Activated CD4-positive, alpha-beta T cell treated with anti-CD3 and anti-CD28 coated beads, Interleukin-2, amount 10 ng/mL, durations not matched to agents 7 days and 5 days (primary cell): ENCODE measurements around the gene SLC17A7. TPM values are rescaled to one million over a fixed set of nuclear protein-coding genes. Genes with fewer than 3 reads are reported as not detected.
A peak's percentile ranks its signal among the peaks of the same experiment; 100 is the strongest.

Source experiments
- CTCF ChIA-PET: fragments of 350-600 bp; sonication (Branson Sonifier 250); formaldehyde crosslinking; loops from one replicate; lab custom pipeline; 2021; ENCODE audit warnings: antibody characterized with exemption; lab: Charles Lee
- POLR2A ChIA-PET: fragments of 350-600 bp; sonication (Branson Sonifier 250); formaldehyde crosslinking; loops from one replicate; lab custom pipeline; 2021; ENCODE audit warnings: antibody characterized with exemption; lab: Charles Lee
- DNase-seq: peaks from one replicate; pipeline ENCODE4 v3.0.0-alpha.2; 2020
- H3K27ac Mint-ChIP-seq: one replicate; pipeline ENCODE4 v1.8.0; 2021; ENCODE audit warnings: mild to moderate bottlenecking, moderate library complexity, mixed read lengths
- H3K27me3 Mint-ChIP-seq: one replicate; pipeline ENCODE4 v1.8.0; 2021; ENCODE audit warnings: mixed read lengths
- H3K36me3 Mint-ChIP-seq: one replicate; pipeline ENCODE4 v1.8.0; 2021; ENCODE audit warnings: low read depth, mixed read lengths
- H3K4me1 Mint-ChIP-seq: one replicate; pipeline ENCODE4 v1.8.0; 2021; ENCODE audit warnings: mixed read lengths
- H3K4me3 Mint-ChIP-seq: one replicate; pipeline ENCODE4 v1.8.0; 2021; ENCODE audit warnings: mild to moderate bottlenecking, moderate library complexity, mixed read lengths
- H3K9me3 Mint-ChIP-seq: one replicate; pipeline ENCODE4 v1.8.0; 2021; ENCODE audit warnings: mixed read lengths
- total RNA-seq, 2 experiments: library from RNA; stranded (reverse); gene quantifications; one replicate each; pipeline ENCODE4 v1.2.3, GENCODE V29; 2021

SLC17A7 gene
- total RNA-seq, 2 experiments from 2014 or later: 0.15 to 0.25 TPM

DNA sequence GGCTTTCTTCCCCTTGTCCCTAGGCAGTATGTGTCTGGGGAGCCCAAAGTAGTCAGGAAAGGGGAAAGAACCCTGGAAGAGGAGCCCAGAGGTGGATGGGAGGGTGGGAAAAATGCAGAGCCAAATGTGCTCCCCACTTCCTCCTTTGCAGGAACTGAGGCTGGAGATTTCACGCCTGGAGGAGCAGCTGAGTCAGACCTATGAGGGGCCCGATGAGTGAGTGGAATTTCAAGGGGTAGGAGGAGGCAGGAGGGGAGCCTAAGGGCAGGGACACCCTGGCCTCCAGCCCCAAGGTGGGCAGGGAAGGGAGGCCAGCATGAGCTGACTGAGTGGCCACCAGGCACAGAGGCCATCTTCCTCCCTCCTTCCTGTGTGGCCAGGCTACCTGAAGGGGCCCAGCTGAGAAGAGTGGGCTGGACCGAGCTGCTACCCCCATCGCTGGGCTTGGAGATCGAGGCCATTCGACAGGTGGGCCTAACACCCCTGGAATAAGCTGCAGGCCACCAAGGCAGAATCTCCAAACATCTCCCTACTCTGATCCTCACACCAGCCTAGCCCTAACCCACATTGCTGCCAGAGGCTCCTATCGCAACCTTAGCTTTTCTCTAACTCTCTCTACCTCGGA lies 32.4 kb downstream of the SLC17A7 start:
- no peaks in the 10 kb centered on the region for H3K36me3 Mint-ChIP-seq
- peaks cover 63% of the 10 kb centered on the region for H3K4me1 Mint-ChIP-seq
- H3K9me3 Mint-ChIP-seq: no peaks in the 10 kb centered on the region
- H3K27ac Mint-ChIP-seq: peak overlapping the region; percentile 93
- ChIA-PET CTCF (interaction anchor here (0.5 to 8.8 kb wide), 6 partner anchors 13 to 95 kb away, joined by 3 to 71 read pairs (median 5); partner anchors contain the start of genes FLT3LG, GFY and PTH2), POLR2A (no interaction called here)
- no peak for DNase-seq
- H3K27me3 Mint-ChIP-seq: peaks cover 2% of the 10 kb centered on the region
- H3K4me3 Mint-ChIP-seq: peak overlapping the region; percentile 51

DNA sequence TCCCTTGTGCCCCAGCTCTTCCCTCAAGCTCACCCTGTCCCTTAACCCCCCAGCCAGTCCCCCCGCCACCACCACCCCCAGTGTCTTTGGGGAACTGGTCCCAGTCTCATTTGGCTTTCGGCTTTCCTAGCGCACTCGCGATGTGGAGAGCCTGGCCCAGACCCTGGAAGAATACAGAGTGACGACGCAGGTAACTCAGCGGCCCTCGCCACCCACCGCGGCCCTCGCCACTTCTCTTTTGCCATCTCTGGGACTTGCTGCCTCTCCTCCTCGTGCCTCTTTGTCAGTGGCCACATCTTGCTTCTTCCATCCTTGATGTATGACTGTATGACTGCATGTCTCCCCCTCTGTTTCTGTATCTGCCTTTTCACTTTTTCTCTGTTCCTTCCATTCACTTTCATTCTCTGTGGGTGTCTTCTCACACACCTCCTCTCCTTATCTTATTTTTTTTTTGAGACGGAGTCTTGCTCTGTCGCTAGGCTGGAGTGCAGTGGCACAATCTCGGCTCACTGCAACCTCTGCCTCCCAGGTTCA lies 33.8 kb downstream of the SLC17A7 start:
- Mint-ChIP-seq H3K4me1 (peaks cover 69% of the 10 kb centered on the region), H3K27me3 (peaks cover 2% of the 10 kb centered on the region), H3K27ac (peak overlapping the region; percentile 93), H3K36me3 (no peaks in the 10 kb centered on the region), H3K9me3 (no peaks in the 10 kb centered on the region), H3K4me3 (no peak overlapping the region)
- DNase-seq: no peak
- ChIA-PET CTCF (interaction anchor here (0.7 to 8.8 kb wide), 2 partner anchors 14 to 248 kb away, joined by 3 to 71 read pairs; partner anchors contain the start of genes GFY and PTH2), POLR2A (no interaction called here)

GRCh38 chr19:49407079-49407478 lies 34.2 kb downstream of the SLC17A7 start:
- CTCF ChIA-PET: interaction anchor here (1.0 to 8.8 kb wide), 4 partner anchors 12 to 63 kb away, joined by 3 to 71 read pairs (median 4); partner anchors contain the start of genes GFY and PTH2
- POLR2A ChIA-PET: no interaction called here
- H3K9me3 Mint-ChIP-seq: no peaks in the 10 kb centered on the region
- peaks cover 64% of the 10 kb centered on the region for H3K4me1 Mint-ChIP-seq
- H3K36me3 Mint-ChIP-seq: no peaks in the 10 kb centered on the region
- peak overlapping the region; percentile 13 for H3K27ac Mint-ChIP-seq
- H3K4me3 Mint-ChIP-seq: no peak overlapping the region
- H3K27me3 Mint-ChIP-seq: peaks cover 2% of the 10 kb centered on the region
- no peak for DNase-seq

GRCh38 chr19:49403404-49404187 lies 37.7 kb downstream of the SLC17A7 start:
- POLR2A ChIA-PET: no interaction called here
- Mint-ChIP-seq H3K36me3 (no peaks in the 10 kb centered on the region), H3K27ac (no peak overlapping the region), H3K4me1 (peaks cover 44% of the 10 kb centered on the region), H3K27me3 (peaks cover 2% of the 10 kb centered on the region), H3K4me3 (no peak overlapping the region), H3K9me3 (no peaks in the 10 kb centered on the region)
- CTCF ChIA-PET: interaction anchor here (0.5 to 2.2 kb wide), 6 partner anchors 12 to 360 kb away, joined by 3 to 7 read pairs (median 4); no protein-coding TSS in a partner anchor
- DNase-seq: no peak

DNA sequence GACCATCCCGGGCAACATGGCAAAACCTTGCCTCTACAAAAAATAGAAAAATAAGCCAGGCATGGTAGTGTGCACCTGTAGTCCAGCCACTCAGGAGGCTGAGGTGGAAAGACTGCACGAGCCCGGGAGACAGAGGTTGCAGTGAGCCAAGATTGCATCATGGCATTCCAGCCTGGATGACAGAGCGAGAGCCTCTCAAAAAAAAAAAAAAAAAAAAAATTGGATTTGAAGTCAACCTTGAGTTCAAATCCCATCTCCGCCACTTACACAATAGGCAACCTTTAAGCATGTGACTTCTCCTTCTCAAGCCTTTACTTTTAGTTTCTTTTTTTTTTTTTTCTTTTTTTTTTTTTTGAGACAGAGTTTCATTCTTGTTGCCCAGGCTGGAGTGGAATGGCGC lies 41.3 kb downstream of the SLC17A7 start:
- no peaks in the 10 kb centered on the region for H3K9me3 Mint-ChIP-seq
- H3K27ac Mint-ChIP-seq: no peak overlapping the region
- ChIA-PET POLR2A (no interaction called here), CTCF (no interaction called here)
- H3K4me3 Mint-ChIP-seq: no peak overlapping the region
- H3K27me3 Mint-ChIP-seq: peaks cover 2% of the 10 kb centered on the region
- H3K4me1 Mint-ChIP-seq: peaks cover 34% of the 10 kb centered on the region
- no peaks in the 10 kb centered on the region for H3K36me3 Mint-ChIP-seq
- no peak for DNase-seq

- no peak overlapping the region for H3K4me3 Mint-ChIP-seq
- no peaks in the 10 kb centered on the region for H3K9me3 Mint-ChIP-seq
- peak overlapping the region; percentile 42 for H3K27ac Mint-ChIP-seq
- H3K27me3 Mint-ChIP-seq: peaks cover 2% of the 10 kb centered on the region
- no peak for DNase-seq
- CTCF ChIA-PET: no interaction called here
- POLR2A ChIA-PET: no interaction called here
- H3K4me1 Mint-ChIP-seq: peaks cover 34% of the 10 kb centered on the region
- no peaks in the 10 kb centered on the region for H3K36me3 Mint-ChIP-seq
Measured at GRCh38 chr19:49398931-49399330, 42.4 kb downstream of the SLC17A7 start.

DNA sequence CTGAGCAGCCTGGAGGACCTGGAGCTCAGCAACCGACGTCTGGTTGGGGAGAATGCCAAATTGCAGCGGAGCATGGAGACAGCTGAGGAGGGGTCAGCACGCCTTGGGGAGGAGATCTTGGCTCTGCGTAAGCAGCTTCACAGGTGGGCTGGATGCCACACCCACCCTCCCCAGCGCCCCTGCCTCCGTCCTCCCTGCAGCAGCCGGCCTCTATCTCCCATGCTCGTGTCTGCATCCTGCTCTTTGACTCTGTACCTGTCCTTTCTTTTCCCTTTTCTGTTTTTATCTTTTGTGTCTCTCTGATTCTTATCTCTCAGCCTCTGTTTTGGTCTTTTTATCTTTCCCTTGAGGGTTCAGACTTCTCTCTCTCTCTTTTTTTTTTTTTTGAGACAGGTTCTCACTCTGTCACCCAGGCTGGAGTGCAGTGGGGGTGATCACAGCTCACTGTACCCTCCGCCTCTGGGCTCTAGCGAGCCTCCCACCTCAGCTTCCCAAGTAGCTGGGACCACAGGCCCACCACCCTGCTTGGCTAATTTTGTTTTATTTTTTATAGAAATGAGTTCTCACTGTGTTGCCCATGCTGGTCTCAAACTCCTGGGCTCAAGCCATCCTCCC lies 43.2 kb downstream of the SLC17A7 start:
- POLR2A ChIA-PET: no interaction called here
- Mint-ChIP-seq H3K27me3 (peaks cover 2% of the 10 kb centered on the region), H3K9me3 (no peaks in the 10 kb centered on the region), H3K36me3 (no peaks in the 10 kb centered on the region), H3K4me1 (peaks cover 27% of the 10 kb centered on the region), H3K27ac (peak overlapping the region; percentile 42), H3K4me3 (no peak overlapping the region)
- CTCF ChIA-PET: interaction anchor here (1.0 kb wide), 1 partner anchor 130 kb away, joined by 6 read pairs; the partner anchor contains the start of gene RCN3
- DNase-seq: no peak

- no peak for DNase-seq
- no peak overlapping the region for H3K27ac Mint-ChIP-seq
- ChIA-PET POLR2A (no interaction called here), CTCF (interaction anchor here (0.8 kb wide), 1 partner anchor 20 kb away, joined by 4 read pairs; no protein-coding TSS in a partner anchor)
- peaks cover 4% of the 10 kb centered on the region for H3K27me3 Mint-ChIP-seq
- no peaks in the 10 kb centered on the region for H3K9me3 Mint-ChIP-seq
- H3K4me3 Mint-ChIP-seq: no peak overlapping the region
- H3K36me3 Mint-ChIP-seq: no peaks in the 10 kb centered on the region
- peaks cover 32% of the 10 kb centered on the region for H3K4me1 Mint-ChIP-seq
Measured at GRCh38 chr19:49396738-49397505, 44.4 kb downstream of the SLC17A7 start.

DNA sequence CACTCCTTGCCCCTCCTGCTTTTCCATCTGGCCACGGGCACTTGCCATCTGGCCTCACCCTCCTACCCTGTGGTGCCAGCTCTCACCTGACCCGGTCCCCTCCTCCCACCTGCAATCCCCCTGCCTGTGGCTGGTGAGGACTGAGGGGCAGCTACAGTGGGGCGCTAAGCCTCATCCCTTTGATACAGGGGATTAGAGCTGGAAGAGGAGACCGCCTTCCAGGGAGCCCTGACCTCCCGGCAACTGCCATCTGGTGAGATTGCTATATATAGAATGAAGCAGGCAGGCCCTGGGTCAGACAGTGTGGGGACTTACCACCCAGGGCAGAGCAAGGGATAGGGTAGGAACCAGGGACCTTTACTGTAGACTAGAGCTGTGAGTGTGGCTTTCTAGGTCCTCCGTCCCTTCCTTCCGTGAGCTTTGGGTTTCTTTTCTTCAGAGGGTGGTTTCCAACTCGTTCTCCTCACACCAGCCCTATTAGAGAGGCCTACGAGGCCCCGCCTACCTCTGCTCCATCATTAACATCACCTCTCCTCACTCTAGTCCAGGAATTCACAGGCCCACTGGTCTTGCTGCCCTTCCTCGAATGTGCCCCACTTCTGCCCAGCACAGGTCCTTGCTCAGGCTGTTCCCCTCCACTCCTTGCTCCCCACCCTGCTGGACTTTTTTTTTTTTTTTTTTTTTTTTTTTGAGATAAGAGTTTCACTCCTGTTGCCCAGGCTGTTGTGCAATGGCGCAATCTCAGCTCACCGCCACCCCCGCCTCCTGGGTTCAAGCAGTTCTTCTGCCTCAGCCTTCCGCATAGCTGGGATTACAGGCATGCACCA lies 45.5 kb downstream of the SLC17A7 start:
- CTCF ChIA-PET: interaction anchor here (0.8 kb wide), 1 partner anchor 11 kb away, joined by 3 read pairs; no protein-coding TSS in a partner anchor
- POLR2A ChIA-PET: no interaction called here
- H3K9me3 Mint-ChIP-seq: no peaks in the 10 kb centered on the region
- H3K27ac Mint-ChIP-seq: peak overlapping the region; percentile 19
- H3K36me3 Mint-ChIP-seq: no peaks in the 10 kb centered on the region
- peaks cover 39% of the 10 kb centered on the region for H3K4me1 Mint-ChIP-seq
- H3K4me3 Mint-ChIP-seq: no peak overlapping the region
- peaks cover 5% of the 10 kb centered on the region for H3K27me3 Mint-ChIP-seq
- no peak for DNase-seq

- H3K4me3 Mint-ChIP-seq: no peak overlapping the region
- POLR2A ChIA-PET: no interaction called here
- no peaks in the 10 kb centered on the region for H3K36me3 Mint-ChIP-seq
- H3K27ac Mint-ChIP-seq: peak overlapping the region; percentile 48
- DNase-seq: no peak
- peaks cover 5% of the 10 kb centered on the region for H3K27me3 Mint-ChIP-seq
- CTCF ChIA-PET: interaction anchor here (0.8 to 1.8 kb wide), 6 partner anchors 17 to 80 kb away, joined by 3 to 6 read pairs (median 4); partner anchors contain the start of genes FLT3LG and PIH1D1
- no peaks in the 10 kb centered on the region for H3K9me3 Mint-ChIP-seq
- H3K4me1 Mint-ChIP-seq: peaks cover 34% of the 10 kb centered on the region
Measured at GRCh38 chr19:49393881-49394280, 47.4 kb downstream of the SLC17A7 start.
